Astrocyte (in vitro differentiated cells and primary cell): Measurements from ENCODE around the gene TERT. TPM values are rescaled to one million over a fixed set of nuclear protein-coding genes. Genes with fewer than 3 reads are reported as not detected.
"Not testable (repeated sequence)": the region's sequence is repeated elsewhere in the genome, so short reads cannot be mapped to it uniquely, and the experiment has no call there.

Experiments used
- DNase-seq: peaks from one replicate; pipeline ENCODE4 v3.0.0-alpha.2; 2010; ENCODE audit warnings: low read depth
- FAIRE-seq: peaks from 2 replicates; lab custom pipeline; 2011; peaks lifted over from hg19 to GRCh38; lab: Jason Lieb, UNC
- H2AFZ ChIP-seq: 2 replicates; pipeline ENCODE4 v1.6.0; 2012; ENCODE audit warnings: low read depth, low read length, inconsistent platforms
- H3K27ac ChIP-seq: 2 replicates; pipeline ENCODE4 v1.5.1; 2011; ENCODE audit warnings: low read depth, low read length, inconsistent platforms
- H3K27me3 ChIP-seq: 2 replicates; pipeline ENCODE4 v1.6.0; 2011; ENCODE audit warnings: low read length, inconsistent platforms; ENCODE audit not compliant: insufficient read depth
- H3K36me3 ChIP-seq: 2 replicates; pipeline ENCODE4 v1.5.1; 2011; ENCODE audit warnings: low read length, inconsistent platforms; ENCODE audit not compliant: insufficient read depth
- H3K4me1 ChIP-seq: 2 replicates; pipeline ENCODE4 v1.5.1; 2011; ENCODE audit warnings: low read length, inconsistent platforms; ENCODE audit not compliant: insufficient read depth
- H3K4me2 ChIP-seq: 2 replicates; pipeline ENCODE4 v1.6.0; 2012; ENCODE audit warnings: low read length, inconsistent platforms
- H3K4me3 ChIP-seq: 2 replicates; pipeline ENCODE4 v1.5.1; 2011; ENCODE audit warnings: low read depth, mild to moderate bottlenecking, low read length, inconsistent platforms; ENCODE audit not compliant: insufficient read depth
- H3K79me2 ChIP-seq: 2 replicates; pipeline ENCODE4 v1.6.0; 2012; ENCODE audit warnings: mild to moderate bottlenecking, low read length, inconsistent platforms; ENCODE audit not compliant: insufficient read depth
- H3K9ac ChIP-seq: 2 replicates; pipeline ENCODE4 v1.6.0; 2012; ENCODE audit warnings: mild to moderate bottlenecking, low read length, inconsistent platforms
- H3K9me3 ChIP-seq: 2 replicates; pipeline ENCODE4 v1.5.1; 2012; ENCODE audit warnings: low read depth, mild to moderate bottlenecking, low read length, inconsistent platforms; ENCODE audit not compliant: insufficient read depth
- H4K20me1 ChIP-seq: 2 replicates; pipeline ENCODE4 v1.6.0; 2012; ENCODE audit warnings: low read length, inconsistent platforms; ENCODE audit not compliant: insufficient read depth
- H3K27ac Mint-ChIP-seq: one replicate; pipeline ENCODE4 v1.8.0; 2021; ENCODE audit warnings: mild to moderate bottlenecking, mixed read lengths; ENCODE audit not compliant: unreplicated experiment
- H3K27me3 Mint-ChIP-seq: one replicate; pipeline ENCODE4 v1.8.0; 2021; ENCODE audit warnings: low read depth, mixed read lengths; ENCODE audit not compliant: unreplicated experiment
- H3K36me3 Mint-ChIP-seq: one replicate; pipeline ENCODE4 v1.8.0; 2021; ENCODE audit warnings: low read depth, mixed read lengths; ENCODE audit not compliant: unreplicated experiment
- H3K4me1 Mint-ChIP-seq: one replicate; pipeline ENCODE4 v1.8.0; 2021; ENCODE audit warnings: low read depth, mixed read lengths; ENCODE audit not compliant: unreplicated experiment
- H3K4me3 Mint-ChIP-seq: one replicate; pipeline ENCODE4 v1.8.0; 2021; ENCODE audit warnings: mild to moderate bottlenecking, moderate library complexity, mixed read lengths; ENCODE audit not compliant: unreplicated experiment
- H3K9me3 Mint-ChIP-seq: one replicate; pipeline ENCODE4 v1.8.0; 2021; ENCODE audit warnings: mild to moderate bottlenecking, mixed read lengths; ENCODE audit not compliant: unreplicated experiment
- EZH2 ChIP-seq: IDR thresholded peaks from 2 replicates; pipeline ENCODE4 v1.6.1; 2012; ENCODE audit warnings: mild to moderate bottlenecking, low read length, inconsistent platforms; ENCODE audit not compliant: insufficient read depth
- total RNA-seq: library from RNA; stranded (reverse); gene quantifications from 2 replicates; pipeline ENCODE4 v1.2.1, GENCODE V29; 2021
- TF ChIP-seq, protein P1 (sequence below): IDR thresholded peaks from 2 replicates; pipeline ENCODE4 v1.5.1; 2011; ENCODE audit warnings: low read depth, mild to moderate bottlenecking, inconsistent platforms, low read length, moderate library complexity; ENCODE audit not compliant: insufficient read depth

The TERT gene
- total RNA-seq, 1 donor from 2014 or later = 0.50 TPM

DNA sequence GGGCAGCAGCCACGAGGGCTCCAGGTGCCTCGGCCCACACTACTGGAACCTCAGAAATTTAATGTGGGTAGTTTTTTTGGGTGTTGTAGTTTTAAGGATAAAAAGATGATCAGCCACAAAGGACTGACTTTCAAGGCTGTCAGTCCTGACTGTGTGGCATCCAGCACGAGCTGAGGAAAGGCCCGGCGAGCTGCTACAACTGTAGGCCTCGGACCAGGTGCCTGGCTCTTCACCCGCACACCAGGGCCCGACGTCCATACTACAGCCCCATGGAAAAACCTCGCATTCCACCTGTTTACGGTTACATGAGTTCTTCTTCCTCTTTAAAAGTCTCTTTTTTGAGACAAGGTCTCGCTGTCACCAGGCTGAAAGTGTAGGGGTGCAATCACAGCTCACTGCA lies 47.4 kb upstream of the TERT start:
- H3K4me2 ChIP-seq = no peak overlapping the region
- Mint-ChIP-seq H3K4me1 (peaks cover 15% of the 10 kb centered on the region), H3K36me3 (peaks cover 13% of the 10 kb centered on the region), H3K27ac (peak overlapping the region; percentile 92), H3K9me3 (no peaks in the 10 kb centered on the region), H3K4me3 (no peak overlapping the region), H3K27me3 (no peaks in the 10 kb centered on the region)
- H3K9ac ChIP-seq = no peak overlapping the region
- FAIRE-seq = no peak
- peaks cover 24% of the 10 kb centered on the region for H3K36me3 ChIP-seq
- no peak for DNase-seq
- H3K4me3 ChIP-seq = no peak overlapping the region
- peaks cover 38% of the 10 kb centered on the region for H4K20me1 ChIP-seq
- TF ChIP-seq, protein P1, sequence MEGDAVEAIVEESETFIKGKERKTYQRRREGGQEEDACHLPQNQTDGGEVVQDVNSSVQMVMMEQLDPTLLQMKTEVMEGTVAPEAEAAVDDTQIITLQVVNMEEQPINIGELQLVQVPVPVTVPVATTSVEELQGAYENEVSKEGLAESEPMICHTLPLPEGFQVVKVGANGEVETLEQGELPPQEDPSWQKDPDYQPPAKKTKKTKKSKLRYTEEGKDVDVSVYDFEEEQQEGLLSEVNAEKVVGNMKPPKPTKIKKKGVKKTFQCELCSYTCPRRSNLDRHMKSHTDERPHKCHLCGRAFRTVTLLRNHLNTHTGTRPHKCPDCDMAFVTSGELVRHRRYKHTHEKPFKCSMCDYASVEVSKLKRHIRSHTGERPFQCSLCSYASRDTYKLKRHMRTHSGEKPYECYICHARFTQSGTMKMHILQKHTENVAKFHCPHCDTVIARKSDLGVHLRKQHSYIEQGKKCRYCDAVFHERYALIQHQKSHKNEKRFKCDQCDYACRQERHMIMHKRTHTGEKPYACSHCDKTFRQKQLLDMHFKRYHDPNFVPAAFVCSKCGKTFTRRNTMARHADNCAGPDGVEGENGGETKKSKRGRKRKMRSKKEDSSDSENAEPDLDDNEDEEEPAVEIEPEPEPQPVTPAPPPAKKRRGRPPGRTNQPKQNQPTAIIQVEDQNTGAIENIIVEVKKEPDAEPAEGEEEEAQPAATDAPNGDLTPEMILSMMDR = no peak
- TF ChIP-seq EZH2 = no peak
- no peaks in the 10 kb centered on the region for H3K9me3 ChIP-seq
- peaks cover 12% of the 10 kb centered on the region for H3K4me1 ChIP-seq
- no peak overlapping the region for H2AFZ ChIP-seq
- H3K27me3 ChIP-seq = no peaks in the 10 kb centered on the region
- H3K27ac ChIP-seq = no peak overlapping the region
- H3K79me2 ChIP-seq = peaks cover 47% of the 10 kb centered on the region

DNA sequence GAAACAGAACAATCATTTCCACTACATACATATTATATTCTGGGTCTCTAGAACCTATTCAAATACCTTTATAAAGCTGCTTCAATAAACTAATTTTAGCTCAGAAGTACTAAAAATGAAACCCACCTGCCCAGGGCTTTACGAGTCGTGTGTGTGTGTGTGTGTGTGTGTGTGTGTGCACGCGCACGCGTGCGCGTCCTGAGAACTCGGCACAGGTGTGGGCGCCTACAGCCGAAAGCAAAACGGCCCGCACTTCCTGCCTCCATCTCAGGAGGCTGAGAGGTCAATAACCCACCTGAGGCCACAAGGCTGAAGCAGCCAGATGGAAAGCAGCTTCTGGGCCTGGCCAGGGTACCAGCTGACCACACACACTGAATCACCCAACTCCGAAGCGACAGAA lies 47.0 kb upstream of the TERT start:
- no peak overlapping the region for H3K9ac ChIP-seq
- Mint-ChIP-seq H3K27ac (peak overlapping the region; percentile 92), H3K9me3 (no peaks in the 10 kb centered on the region)

DNA sequence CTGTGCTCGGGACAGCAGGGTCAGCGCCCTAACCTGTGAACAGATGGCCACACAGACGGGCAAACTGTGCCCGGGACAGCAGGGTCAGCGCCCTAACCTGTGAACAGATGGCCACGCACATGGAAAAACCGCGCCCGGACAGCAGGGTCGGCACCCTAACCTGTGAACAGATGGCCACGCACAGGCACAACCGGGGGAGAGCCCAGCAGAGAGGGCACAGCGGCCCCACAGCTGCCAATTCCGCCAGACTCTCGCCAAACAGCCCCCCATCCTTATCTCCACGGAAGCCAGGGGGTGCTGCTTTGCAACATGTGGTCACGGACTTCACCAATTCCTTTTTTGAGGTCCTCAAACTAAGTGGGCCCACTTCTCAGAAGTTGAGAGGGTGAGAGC lies 44.9 kb upstream of the TERT start:
- peaks cover 41% of the 10 kb centered on the region for H3K79me2 ChIP-seq
- H4K20me1 ChIP-seq = peaks cover 54% of the 10 kb centered on the region
- not testable (repeated sequence) for H3K4me3 ChIP-seq, H2AFZ ChIP-seq, DNase-seq, FAIRE-seq, H3K27ac ChIP-seq, H3K9ac ChIP-seq, H3K9me3 ChIP-seq, H3K4me3 Mint-ChIP-seq, H3K27me3 ChIP-seq, H3K4me2 ChIP-seq, H3K27ac Mint-ChIP-seq, H3K9me3 Mint-ChIP-seq, H3K27me3 Mint-ChIP-seq
- H3K36me3 Mint-ChIP-seq = peaks cover 15% of the 10 kb centered on the region
- peaks cover 10% of the 10 kb centered on the region for H3K4me1 Mint-ChIP-seq
- peaks cover 12% of the 10 kb centered on the region for H3K4me1 ChIP-seq
- peaks cover 24% of the 10 kb centered on the region for H3K36me3 ChIP-seq

More for the DNA sequence above, 47.0 kb upstream of the TERT start:
- Histone ChIP-seq H3K79me2 (peaks cover 47% of the 10 kb centered on the region), H3K36me3 (peaks cover 24% of the 10 kb centered on the region), H3K27me3 (no peaks in the 10 kb centered on the region), H2AFZ (no peak overlapping the region), H3K4me1 (peaks cover 12% of the 10 kb centered on the region), H3K4me3 (no peak overlapping the region), H3K27ac (no peak overlapping the region), H4K20me1 (peaks cover 40% of the 10 kb centered on the region), H3K9me3 (no peaks in the 10 kb centered on the region), H3K4me2 (no peak overlapping the region)
- Mint-ChIP-seq H3K36me3 (peaks cover 13% of the 10 kb centered on the region), H3K4me3 (no peak overlapping the region), H3K4me1 (peaks cover 15% of the 10 kb centered on the region), H3K27me3 (no peaks in the 10 kb centered on the region)
- TF ChIP-seq EZH2 = no peak
- TF ChIP-seq, protein P1 = no peak
- DNase-seq (no peak), FAIRE-seq (no peak)

DNA sequence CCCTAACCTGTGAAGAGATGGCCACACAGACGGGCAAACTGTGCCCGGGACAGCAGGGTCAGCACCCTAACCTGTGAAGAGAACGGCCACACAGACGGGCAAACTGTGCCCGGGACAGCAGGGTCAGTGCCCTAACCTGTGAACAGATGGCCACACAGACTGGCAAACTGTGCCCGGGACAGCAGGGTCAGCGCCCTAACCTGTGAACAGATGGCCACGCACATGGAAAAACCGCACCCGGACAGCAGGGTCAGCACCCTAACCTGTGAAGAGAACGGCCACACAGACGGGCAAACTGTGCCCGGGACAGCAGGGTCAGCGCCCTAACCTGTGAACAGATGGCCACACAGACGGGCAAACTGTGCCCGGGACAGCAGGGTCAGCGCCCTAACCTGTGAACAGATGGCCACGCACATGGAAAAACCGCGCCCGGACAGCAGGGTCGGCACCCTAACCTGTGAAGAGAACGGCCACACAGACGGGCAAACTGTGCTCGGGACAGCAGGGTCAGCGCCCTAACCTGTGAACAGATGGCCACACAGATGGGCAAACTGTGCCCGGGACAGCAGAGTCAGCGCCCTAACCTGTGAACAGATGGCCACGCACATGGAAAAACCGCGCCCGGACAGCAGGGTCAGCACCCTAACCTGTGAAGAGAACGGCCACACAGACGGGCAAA lies 44.4 kb upstream of the TERT start:
- not testable (repeated sequence) for FAIRE-seq, H3K27ac Mint-ChIP-seq
- H3K4me1 Mint-ChIP-seq = peaks cover 10% of the 10 kb centered on the region

More for the DNA sequence above, 44.4 kb upstream of the TERT start:
- H3K27me3 Mint-ChIP-seq, H2AFZ ChIP-seq, H3K27me3 ChIP-seq, DNase-seq, H3K4me3 Mint-ChIP-seq, H3K27ac ChIP-seq, H3K4me3 ChIP-seq, H3K9me3 Mint-ChIP-seq, H3K9me3 ChIP-seq, H3K4me2 ChIP-seq, H3K9ac ChIP-seq: not testable (repeated sequence)
- peaks cover 15% of the 10 kb centered on the region for H3K36me3 Mint-ChIP-seq
- peaks cover 10% of the 10 kb centered on the region for H3K4me1 ChIP-seq
- H3K79me2 ChIP-seq = peaks cover 37% of the 10 kb centered on the region
- peaks cover 54% of the 10 kb centered on the region for H4K20me1 ChIP-seq
- peaks cover 27% of the 10 kb centered on the region for H3K36me3 ChIP-seq
